ENCODE data around the gene PLAAT2.
"Not testable (repeated sequence)": the region's sequence is repeated elsewhere in the genome, so short reads cannot be mapped to it uniquely, and the experiment has no call there.

The PLAAT2 gene

GRCh38 chr11:63574856-63575602 lies 11.8 kb upstream of the PLAAT2 start:
- DNase-seq, result no peak

- no peak for DNase-seq
Observed at GRCh38 chr11:63573881-63574855, 11.0 kb upstream of the PLAAT2 start.

DNA sequence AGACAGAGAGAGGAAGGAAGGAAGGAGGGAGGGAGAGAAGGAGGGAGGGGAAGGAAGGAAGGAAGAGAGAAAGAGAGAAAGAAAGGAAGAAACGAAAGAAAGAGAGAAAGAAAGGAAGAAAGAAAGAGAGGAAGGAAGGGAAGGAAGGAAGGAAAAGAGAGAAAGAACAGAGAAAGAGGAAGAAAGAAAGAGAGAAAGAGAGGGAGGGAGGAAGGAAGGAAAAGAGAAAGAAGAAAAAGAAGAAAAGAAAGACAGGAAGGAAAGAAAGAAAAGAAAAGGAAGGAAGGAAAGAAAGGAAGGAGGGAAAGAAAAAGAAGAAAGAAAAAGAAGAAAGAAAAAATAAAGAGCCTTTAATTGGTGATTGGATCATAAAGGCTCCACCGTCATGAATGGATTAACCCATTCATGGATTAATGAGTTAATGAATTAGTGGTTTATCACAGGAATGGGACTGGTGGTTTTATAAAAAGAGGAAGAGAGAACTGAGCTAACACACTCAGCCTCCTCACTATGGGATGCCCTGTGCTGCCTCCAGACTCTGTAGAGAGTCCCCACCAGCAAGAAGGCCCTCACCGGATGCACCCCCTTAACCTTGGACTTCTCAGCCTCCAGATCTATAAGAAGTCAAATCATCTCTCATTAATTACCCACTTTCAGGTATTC lies 9.0 kb upstream of the PLAAT2 start:
- no peak for DNase-seq

GRCh38 chr11:63569570-63569969 lies 6.4 kb upstream of the PLAAT2 start:
- DNase-seq, result no peak

GRCh38 chr11:63567044-63567840 lies 4.1 kb upstream of the PLAAT2 start:
- DNase-seq, result no peak

GRCh38 chr11:63564784-63565350 lies 1.7 kb upstream of the PLAAT2 start:
- DNase-seq, result no peak

- DNase-seq, result no peak
Observed at GRCh38 chr11:63564056-63564774, 1.0 kb upstream of the PLAAT2 start.

DNA sequence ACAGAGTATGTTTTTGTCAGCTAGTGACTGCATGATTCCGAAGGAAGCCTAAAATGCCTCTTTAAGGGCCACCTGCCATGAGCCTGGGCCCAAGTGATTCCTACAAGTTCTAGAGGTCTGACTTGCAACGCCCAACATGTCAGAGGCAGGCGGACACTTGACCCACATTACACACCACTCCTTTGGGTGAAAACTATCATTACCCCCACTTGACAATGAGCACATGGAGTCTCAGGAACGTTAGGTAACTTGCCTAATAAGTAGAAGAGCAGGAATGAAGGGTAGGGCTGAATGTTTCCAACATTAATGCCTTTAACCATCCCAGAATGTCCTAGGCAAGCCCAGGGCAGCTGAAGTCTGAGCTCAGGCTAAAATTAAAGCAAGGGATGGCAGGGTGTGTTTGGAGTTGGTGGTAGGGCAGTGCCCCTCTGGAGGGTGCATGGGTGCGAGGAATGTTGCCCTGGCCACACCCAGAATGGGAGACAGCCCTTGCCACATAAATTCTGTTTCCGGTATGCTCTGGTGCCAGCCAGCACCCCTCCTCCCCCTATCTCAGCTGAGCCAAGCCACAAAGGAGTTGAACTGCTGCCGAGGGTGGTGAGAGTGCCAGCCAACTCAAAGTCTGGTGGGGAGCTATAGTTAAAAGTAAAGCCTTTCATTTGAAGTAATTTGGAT lies 2.5 kb downstream of the PLAAT2 start:
- DNase-seq, result peak in 1 of 4 experiments; percentile 38

DNA sequence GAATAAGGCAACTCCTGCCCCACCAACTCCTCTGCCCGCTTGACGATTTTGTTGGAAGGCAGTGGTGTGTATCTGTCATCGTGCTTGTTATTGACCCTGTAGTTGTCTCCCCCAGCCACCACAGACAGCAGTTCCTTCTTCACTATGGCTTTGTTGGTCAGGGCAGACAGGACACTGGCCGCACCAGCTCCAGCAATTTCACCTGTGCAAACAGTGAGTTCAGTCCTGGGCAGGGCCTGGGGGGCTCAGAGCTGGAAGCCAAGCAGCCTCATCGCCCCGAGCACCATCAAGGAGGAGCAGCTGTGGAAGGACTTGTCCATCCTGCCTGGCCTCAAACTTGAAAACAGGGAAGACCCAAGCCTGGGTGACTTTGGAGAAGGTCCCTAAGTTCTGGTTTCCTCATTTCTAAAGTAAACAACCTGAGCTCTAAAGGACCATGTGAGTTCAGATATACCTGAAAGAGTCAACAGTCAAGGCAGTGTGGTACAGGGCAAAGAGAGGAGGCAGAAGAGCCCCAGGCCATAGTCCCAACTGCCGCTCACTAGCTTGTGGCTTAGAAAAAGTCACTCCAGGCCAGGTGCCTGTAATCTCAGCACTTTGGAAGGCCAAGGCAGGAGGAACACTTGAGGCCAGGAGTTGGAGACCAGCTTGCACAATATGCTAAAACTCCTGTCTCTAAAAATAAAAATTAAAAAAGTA lies 4.6 kb downstream of the PLAAT2 start:
- no peak for DNase-seq

DNA sequence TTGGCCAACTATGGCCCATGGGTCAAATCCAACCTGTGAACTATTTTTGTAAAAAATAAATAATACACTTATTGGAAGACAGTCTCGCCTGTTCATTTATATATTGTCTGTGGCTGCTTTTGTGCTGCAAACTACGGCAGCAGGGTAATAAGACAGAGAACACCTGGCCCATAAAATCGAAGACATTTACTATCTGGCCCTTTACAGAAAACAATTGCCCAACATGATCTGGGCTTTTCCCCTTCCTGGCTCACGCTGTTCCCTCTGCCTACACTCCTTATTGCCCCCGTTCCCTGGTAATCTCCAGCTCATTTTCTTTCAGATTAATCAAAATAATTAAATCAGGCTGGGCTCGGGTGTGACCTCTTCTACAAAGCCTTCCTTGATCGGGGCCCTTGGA lies 5.6 kb downstream of the PLAAT2 start:
- no peak for DNase-seq

DNA sequence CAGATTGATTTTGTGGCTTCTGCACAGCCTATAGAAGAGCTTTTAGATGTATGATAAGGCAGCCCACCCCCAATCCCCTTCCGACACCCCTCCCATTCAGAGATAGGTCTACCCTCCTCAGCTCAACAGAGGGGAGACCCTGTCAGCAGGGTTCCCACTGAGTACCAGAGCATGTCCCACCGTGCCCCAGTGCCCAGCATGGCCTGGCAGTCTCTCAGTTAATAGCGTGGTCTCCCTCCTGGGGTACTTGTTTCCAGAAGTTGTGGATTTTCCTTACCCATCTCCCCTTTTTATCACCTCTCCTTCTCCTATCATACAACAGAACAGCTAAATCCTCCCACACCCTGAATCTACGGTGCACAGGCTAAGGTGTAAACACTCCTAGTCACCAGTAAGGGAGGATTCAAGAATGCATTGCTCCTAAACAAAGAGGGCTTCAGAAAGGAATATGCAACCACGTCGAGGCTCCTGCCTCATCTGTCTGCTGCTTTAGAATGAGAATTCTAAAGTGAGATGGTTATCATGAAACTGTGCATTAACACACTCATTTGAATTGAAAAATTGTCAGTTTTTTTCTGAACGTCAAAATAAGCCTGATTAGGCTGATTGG lies 6.7 kb downstream of the PLAAT2 start:
- no peak for DNase-seq

- no peak for DNase-seq
Observed at GRCh38 chr11:63554877-63555223, 8.3 kb downstream of the PLAAT2 start.

DNA sequence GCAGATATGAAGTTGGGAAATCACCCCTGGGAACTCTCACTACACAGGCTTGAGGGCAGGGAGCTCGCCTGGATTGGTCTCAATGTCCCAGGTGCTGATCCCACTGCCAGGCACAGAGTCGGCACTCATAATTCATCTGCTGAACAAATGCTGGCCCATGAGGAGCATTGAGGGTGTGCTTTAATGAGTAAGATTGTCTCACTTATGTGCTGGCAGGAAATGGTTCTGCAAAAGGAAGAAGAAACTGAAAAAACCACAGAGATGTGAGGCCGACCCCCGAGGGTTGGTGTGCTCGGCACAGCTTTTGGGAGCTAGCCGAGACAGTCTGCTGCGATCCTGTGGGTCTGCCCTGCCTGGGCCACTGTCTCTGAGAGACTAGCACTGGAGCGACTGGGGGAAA lies 9.4 kb downstream of the PLAAT2 start:
- peak in 2 of 4 experiments; percentile 39 to 40 for DNase-seq

GRCh38 chr11:63552921-63553320 lies 10.3 kb downstream of the PLAAT2 start:
- DNase-seq, result no peak

- no peak for DNase-seq
Observed at GRCh38 chr11:63551889-63552266, 11.3 kb downstream of the PLAAT2 start.

DNA sequence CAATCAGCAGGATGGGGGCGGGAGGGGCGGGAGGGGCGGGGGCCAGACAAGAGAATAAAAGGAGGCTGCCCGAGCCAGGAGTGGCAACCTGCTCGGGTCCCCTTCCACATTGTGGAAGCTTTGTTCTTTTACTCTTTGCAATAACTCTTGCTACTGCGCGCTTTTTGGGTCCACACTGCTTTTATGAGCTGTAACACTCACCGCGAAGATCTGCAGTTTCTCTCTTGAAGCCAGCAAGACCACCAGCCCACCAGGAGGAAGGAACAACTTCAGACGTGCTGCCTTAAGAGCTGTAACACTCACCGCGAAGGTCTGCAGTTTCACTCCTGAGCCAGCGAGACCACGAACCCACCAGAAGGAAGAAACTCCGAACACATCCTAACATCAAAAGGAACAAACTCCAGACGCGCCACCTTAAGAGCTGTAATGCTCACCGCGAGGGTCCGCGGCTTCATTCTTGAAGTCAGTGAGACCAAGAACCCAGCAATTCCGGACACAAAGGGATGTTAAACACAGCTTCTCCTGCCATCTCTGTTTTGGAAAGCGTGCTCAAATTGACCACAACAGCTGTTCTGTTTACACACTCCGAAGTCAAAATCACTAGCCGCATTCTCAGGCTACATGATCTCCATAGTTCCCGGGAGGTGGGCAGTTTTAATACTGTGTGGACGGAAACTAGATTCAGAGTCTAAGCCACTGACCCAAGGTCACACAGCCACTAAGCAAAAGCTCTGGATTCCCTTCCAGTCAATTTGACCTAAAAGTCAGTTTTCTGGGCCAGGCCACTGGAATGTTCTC lies 11.9 kb downstream of the PLAAT2 start:
- DNase-seq, result no peak

DNA sequence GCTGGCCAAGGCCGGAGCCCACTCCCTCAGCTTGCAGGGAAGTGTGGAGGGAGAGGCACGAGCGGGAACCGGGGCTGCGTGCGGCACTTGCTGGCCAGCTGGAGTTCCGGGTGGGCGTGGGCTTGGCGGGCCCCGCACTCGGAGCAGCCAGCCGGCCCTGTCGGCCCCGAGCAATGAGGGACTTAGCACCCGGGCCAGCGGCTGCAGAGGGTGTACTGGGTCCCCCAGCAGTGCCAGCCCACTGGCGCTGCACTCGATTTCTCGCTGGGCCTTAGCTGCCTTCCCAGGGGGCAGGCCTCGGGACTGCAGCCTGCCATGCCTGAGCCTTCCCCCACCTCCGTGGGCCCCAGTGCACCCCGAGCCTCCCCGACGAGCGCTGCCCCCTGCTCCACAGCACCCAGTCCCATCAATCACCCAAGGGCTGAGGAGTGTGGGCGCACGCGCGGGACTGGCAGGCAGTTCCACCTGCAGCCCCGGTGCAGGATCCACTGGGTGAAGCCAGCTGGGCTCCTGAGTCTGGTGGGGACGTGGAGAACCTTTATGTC lies 13.0 kb downstream of the PLAAT2 start:
- DNase-seq, result not testable (repeated sequence)

GRCh38 chr11:63549411-63549810 lies 13.8 kb downstream of the PLAAT2 start:
- DNase-seq, result no peak

GRCh38 chr11:63548178-63548577 lies 15.0 kb downstream of the PLAAT2 start:
- DNase-seq, result no peak
